ENCODE data around the gene PARL. TPM values are rescaled to one million over a fixed set of nuclear protein-coding genes. Genes with fewer than 3 reads are reported as not detected.

PARL gene
- total and polyA plus RNA-seq, 10 of the 15 experiments (the other 5 are each of a cell fraction or from before 2014, with no cell fraction given) = 49.7 to 113 (median 77.2) TPM

- TF ChIP-seq IRF3 (IDR thresholded peaks at IDR 0.05) = no peak
- TF ChIP-seq E2F4 (IDR thresholded peaks at IDR 0.05; ENCODE audit: low read depth, low read length) = no peak
- peak; percentile 97 for TF ChIP-seq ZNF687 (IDR thresholded peaks at IDR 0.05)
- peak; percentile 80 for TF ChIP-seq MYC (IDR thresholded peaks at IDR 0.05; ENCODE audit: insufficient read depth, insufficient read length, insufficient replicate concordance, low read length, severe bottlenecking)
- 0 out of 2 replicates have a peak, but pooled peaks have one; percentile 69 for TF ChIP-seq BACH1 (IDR thresholded peaks at IDR 0.05; ENCODE audit: borderline replicate concordance)
- TF ChIP-seq TARDBP (IDR thresholded peaks at IDR 0.05; ENCODE audit: borderline replicate concordance) = peak; percentile 82
- no peak for TF ChIP-seq SUPT20H (IDR thresholded peaks at IDR 0.05; ENCODE audit: borderline replicate concordance, control insufficient read depth, low read depth, low read length)
- no peak for TF ChIP-seq ASH2L (IDR thresholded peaks at IDR 0.05; ENCODE audit: borderline replicate concordance, low read depth)
- TF ChIP-seq MEF2A (IDR thresholded peaks at IDR 0.05; ENCODE audit: insufficient read depth, low read depth, low read length) = no peak
- no peak for TF ChIP-seq ZBTB11 (CRISPR knock-in tag; IDR thresholded peaks at IDR 0.05)
- no peak for TF ChIP-seq MYB (IDR thresholded peaks at IDR 0.05; ENCODE audit: borderline replicate concordance, low read depth, low read length)
- no peak for TF ChIP-seq REST (IDR thresholded peaks at IDR 0.05; ENCODE audit: low read depth, low read length)
- peak; percentile 79 for TF ChIP-seq HCFC1 (IDR thresholded peaks at IDR 0.05; ENCODE audit: low read length)
- peak; percentile 45 for TF ChIP-seq SP1 (IDR thresholded peaks at IDR 0.05; ENCODE audit: low read depth, low read length)
- peak; percentile 84 for TF ChIP-seq POU2F2 (IDR thresholded peaks at IDR 0.05; ENCODE audit: borderline replicate concordance, low read depth, low read length)
These were observed at the start of gene PARL (continued) for GRCh38 chr3:183884427-183885296.
